ENCODE data around the gene PIK3R3. TPM values are rescaled to one million over a fixed set of nuclear protein-coding genes. Genes with fewer than 3 reads are reported as not detected.
A peak's percentile ranks its signal among the peaks of the same experiment; 100 is the strongest.

The PIK3R3 gene
- total RNA-seq, 1 experiment from 2014 or later: 30.2 TPM

GRCh38 chr1:46039571-46040052, 92.8 kb downstream of the PIK3R3 start:
- Histone ChIP-seq H3K4me1 (ENCODE audit: insufficient read depth, low read length, poor library complexity, severe bottlenecking) (peaks cover 35% of the 10 kb centered on the region), H3K27ac (ENCODE audit: low read depth, low read length, poor library complexity, severe bottlenecking) (peak overlapping the region; percentile 68), H3K9me3 (ENCODE audit: low read depth, low read length, poor library complexity, severe bottlenecking) (no peaks in the 10 kb centered on the region), H3K4me3 (ENCODE audit: low read depth, low read length, poor library complexity, severe bottlenecking) (no peak overlapping the region), H3K36me3 (ENCODE audit: insufficient read depth, low read length, poor library complexity, severe bottlenecking) (no peaks in the 10 kb centered on the region), H3K27me3 (replicated peaks; ENCODE audit: insufficient read depth, low read depth, low read length, poor library complexity) (no peaks in the 10 kb centered on the region)
- intact Hi-C loops (cut with micrococcal nuclease; ENCODE audit: unreplicated experiment): loop anchor here (5.0 kb wide), 1 partner anchor 93 kb away; the partner anchor contains the start of gene PIK3R3
- peak; percentile 93 for DNase-seq (ENCODE audit: low spot score)
- POLR2A ChIA-PET (ENCODE audit: low non-redundant PET): interaction anchor here (0.5 to 0.6 kb wide), 2 partner anchors 20 to 88 kb away, joined by 4 to 7 read pairs; no protein-coding TSS in a partner anchor
- no peak for TF ChIP-seq CTCF (conservative IDR thresholded peaks at IDR 0.05; ENCODE audit: low read depth, low read length)
- no peak for TF ChIP-seq EZH2 (IDR thresholded peaks at IDR 0.05; ENCODE audit: borderline replicate concordance, low read depth, low read length, poor library complexity, severe bottlenecking)
- CTCF ChIA-PET: interaction anchor here (0.6 to 1.7 kb wide), 3 partner anchors 134 to 184 kb away, joined by 3 to 11 read pairs (median 6); no protein-coding TSS in a partner anchor
- BruUV-seq (replicated peaks): no TSS peak

- peak; percentile 88 for DNase-seq (ENCODE audit: low spot score)
- Histone ChIP-seq H3K4me1 (ENCODE audit: insufficient read depth, low read length, poor library complexity, severe bottlenecking) (peaks cover 35% of the 10 kb centered on the region), H3K4me3 (ENCODE audit: low read depth, low read length, poor library complexity, severe bottlenecking) (no peak overlapping the region), H3K36me3 (ENCODE audit: insufficient read depth, low read length, poor library complexity, severe bottlenecking) (no peaks in the 10 kb centered on the region), H3K27me3 (replicated peaks; ENCODE audit: insufficient read depth, low read depth, low read length, poor library complexity) (no peaks in the 10 kb centered on the region), H3K27ac (ENCODE audit: low read depth, low read length, poor library complexity, severe bottlenecking) (no peak overlapping the region), H3K9me3 (ENCODE audit: low read depth, low read length, poor library complexity, severe bottlenecking) (no peaks in the 10 kb centered on the region)
- intact Hi-C loops (cut with micrococcal nuclease; ENCODE audit: unreplicated experiment): loop anchor here (1.0 to 5.0 kb wide), 3 partner anchors 95 to 186 kb away; partner anchors contain the start of gene PIK3R3
- ChIA-PET CTCF (no interaction called here), POLR2A (ENCODE audit: low non-redundant PET) (no interaction called here)
- no TSS peak for BruUV-seq (replicated peaks)
- TF ChIP-seq EZH2 (IDR thresholded peaks at IDR 0.05; ENCODE audit: borderline replicate concordance, low read depth, low read length, poor library complexity, severe bottlenecking): no peak
- peak; percentile 97 for TF ChIP-seq CTCF (conservative IDR thresholded peaks at IDR 0.05; ENCODE audit: low read depth, low read length)
These were observed 95.3 kb downstream of the PIK3R3 start for GRCh38 chr1:46036894-46037839.

GRCh38 chr1:46034601-46035516, 97.6 kb downstream of the PIK3R3 start:
- POLR2A ChIA-PET (ENCODE audit: low non-redundant PET): no interaction called here
- H3K4me3 ChIP-seq (ENCODE audit: low read depth, low read length, poor library complexity, severe bottlenecking): no peak overlapping the region
- no TSS peak for BruUV-seq (replicated peaks)
- no peaks in the 10 kb centered on the region for H3K9me3 ChIP-seq (ENCODE audit: low read depth, low read length, poor library complexity, severe bottlenecking)
- TF ChIP-seq CTCF (conservative IDR thresholded peaks at IDR 0.05; ENCODE audit: low read depth, low read length) (no peak), EZH2 (IDR thresholded peaks at IDR 0.05; ENCODE audit: borderline replicate concordance, low read depth, low read length, poor library complexity, severe bottlenecking) (no peak)
- intact Hi-C loops (cut with micrococcal nuclease; ENCODE audit: unreplicated experiment): loop anchor here (5.0 kb wide), 1 partner anchor 97 kb away; the partner anchor contains the start of gene PIK3R3
- H3K27me3 ChIP-seq (replicated peaks; ENCODE audit: insufficient read depth, low read depth, low read length, poor library complexity): no peaks in the 10 kb centered on the region
- CTCF ChIA-PET: interaction anchor here (1.5 kb wide), 1 partner anchor 143 kb away, joined by 4 read pairs; no protein-coding TSS in a partner anchor
- no peak for DNase-seq (ENCODE audit: low spot score)
- H3K36me3 ChIP-seq (ENCODE audit: insufficient read depth, low read length, poor library complexity, severe bottlenecking): no peaks in the 10 kb centered on the region
- H3K4me1 ChIP-seq (ENCODE audit: insufficient read depth, low read length, poor library complexity, severe bottlenecking): peaks cover 16% of the 10 kb centered on the region
- H3K27ac ChIP-seq (ENCODE audit: low read depth, low read length, poor library complexity, severe bottlenecking): no peak overlapping the region
